Neutrophil (primary cell): ENCODE measurements around the gene PACS2.

Experiments
- H3K27ac ChIP-seq: fragments of 200-600 bp; sonication (generic); 2 replicates; pipeline ENCODE4 v1.5.1; 2016; ENCODE audit warnings: mild to moderate bottlenecking, moderate library complexity
- H3K27me3 ChIP-seq: fragments of 200-600 bp; sonication (generic); 2 replicates; pipeline ENCODE4 v1.6.0; 2016; ENCODE audit warnings: mild to moderate bottlenecking
- H3K36me3 ChIP-seq: fragments of 200-600 bp; sonication (generic); 2 replicates; pipeline ENCODE4 v1.5.1; 2017
- H3K4me1 ChIP-seq, 2 experiments: fragments of 200-600 bp in 1 of 2; sonication (generic) in 1 of 2; 1 replicate in 1 of 2; 2 replicates in 1 of 2; pipeline versions ENCODE4 v1.5.1 to v1.6.1; 2013 to 2016; ENCODE audit warnings: low read depth in 1 of 2, low read length in 1 of 2, mild to moderate bottlenecking in 1 of 2, moderate library complexity in 1 of 2; ENCODE audit not compliant: control insufficient read depth in 1 of 2, insufficient read depth in 1 of 2
- H3K4me3 ChIP-seq, 2 experiments: fragments of 200-600 bp in 1 of 2; sonication (generic) in 1 of 2; 1 replicate in 1 of 2; 2 replicates in 1 of 2; pipeline ENCODE4 v1.5.1; 2013 to 2016; ENCODE audit warnings: low read depth in 1 of 2, low read length in 1 of 2, mild to moderate bottlenecking in 1 of 2, moderate library complexity in 1 of 2
- H3K9me3 ChIP-seq: fragments of 200-600 bp; sonication (generic); 2 replicates; pipeline ENCODE4 v1.5.1; 2016
- CTCF ChIP-seq: fragments of 200-600 bp; sonication (generic); IDR thresholded peaks from 2 replicates; pipeline ENCODE4 v1.5.1; 2016; ENCODE audit warnings: antibody characterized with exemption

Gene PACS2

GRCh38 chr14:105431256-105431655 is 116.7 kb downstream of the PACS2 start:
- Histone ChIP-seq H3K9me3 (no peaks in the 10 kb centered on the region), H3K4me1 (no peaks in the 10 kb centered on the region), H3K27me3 (no peaks in the 10 kb centered on the region), H3K4me3 (no peak overlapping the region), H3K36me3 (no peaks in the 10 kb centered on the region), H3K27ac (no peak overlapping the region)
- no peak for TF ChIP-seq CTCF

GRCh38 chr14:105432657-105433056 is 118.1 kb downstream of the PACS2 start:
- H3K9me3 ChIP-seq = no peaks in the 10 kb centered on the region
- H3K27me3 ChIP-seq = no peaks in the 10 kb centered on the region
- no peak overlapping the region for H3K27ac ChIP-seq
- H3K4me3 ChIP-seq = no peak overlapping the region
- H3K4me1 ChIP-seq = no peaks in the 10 kb centered on the region
- H3K36me3 ChIP-seq = no peaks in the 10 kb centered on the region
- TF ChIP-seq CTCF = no peak

- no peaks in the 10 kb centered on the region for H3K36me3 ChIP-seq
- H3K27me3 ChIP-seq = no peaks in the 10 kb centered on the region
- no peak overlapping the region for H3K4me3 ChIP-seq
- H3K4me1 ChIP-seq = no peaks in the 10 kb centered on the region
- H3K27ac ChIP-seq = no peak overlapping the region
- no peak for TF ChIP-seq CTCF
- H3K9me3 ChIP-seq = no peaks in the 10 kb centered on the region
Observed at GRCh38 chr14:105433161-105433605, 118.6 kb downstream of the PACS2 start.

- no peak for TF ChIP-seq CTCF
- H3K27me3 ChIP-seq = no peaks in the 10 kb centered on the region
- H3K4me1 ChIP-seq = no peaks in the 10 kb centered on the region
- no peak overlapping the region for H3K4me3 ChIP-seq
- no peaks in the 10 kb centered on the region for H3K9me3 ChIP-seq
- H3K36me3 ChIP-seq = peaks cover 8% of the 10 kb centered on the region
- no peak overlapping the region for H3K27ac ChIP-seq
Observed at GRCh38 chr14:105436402-105436801, 121.9 kb downstream of the PACS2 start.

GRCh38 chr14:105436891-105437722 is 122.6 kb downstream of the PACS2 start:
- Histone ChIP-seq H3K27me3 (no peaks in the 10 kb centered on the region), H3K4me3 (no peak overlapping the region), H3K36me3 (peaks cover 8% of the 10 kb centered on the region), H3K9me3 (no peaks in the 10 kb centered on the region), H3K4me1 (no peaks in the 10 kb centered on the region), H3K27ac (no peak overlapping the region)
- TF ChIP-seq CTCF = no peak
